ENCODE data around the gene ASH1L.
"Not testable (repeated sequence)": the region's sequence is repeated elsewhere in the genome, so short reads cannot be mapped to it uniquely, and the experiment has no call there.

The ASH1L gene

DNA sequence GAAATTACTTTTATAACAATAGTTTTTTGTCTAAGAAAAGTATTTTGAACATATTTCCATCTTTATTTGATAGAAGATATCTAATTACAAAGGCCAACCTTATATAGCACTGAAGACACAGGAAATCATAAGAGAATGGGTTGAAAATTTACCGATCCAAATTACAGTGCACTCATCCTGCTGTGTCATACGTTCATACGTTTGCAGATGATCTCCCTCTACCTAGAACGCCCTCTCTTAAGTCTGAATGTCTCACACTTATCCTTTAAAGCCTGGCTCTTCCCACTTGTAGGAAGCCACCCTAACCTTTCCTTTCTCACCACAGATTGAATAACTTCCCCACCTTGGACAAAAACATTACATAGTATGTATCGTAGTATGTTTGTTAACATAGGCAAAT lies 9.3 kb downstream of the ASH1L start:
- DNase-seq = no peak

DNA sequence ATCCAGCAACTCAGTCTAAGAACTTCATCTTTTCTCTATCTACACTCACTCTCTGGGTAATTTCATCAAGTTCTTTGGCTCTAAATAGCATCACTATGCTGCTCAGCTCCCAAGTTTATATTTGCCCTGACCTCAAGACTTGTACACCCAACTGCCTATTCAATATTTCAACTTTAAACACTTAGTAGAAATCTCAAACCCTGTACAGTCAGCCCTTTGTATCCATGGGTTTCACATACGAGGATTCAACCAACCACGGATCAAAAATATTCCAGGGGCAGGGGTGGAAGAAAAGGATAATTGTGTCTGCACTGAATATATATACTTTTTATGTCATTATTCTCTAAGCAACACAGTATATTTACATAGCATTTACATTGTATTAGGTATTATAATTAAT lies 13.9 kb downstream of the ASH1L start:
- DNase-seq = no peak

DNA sequence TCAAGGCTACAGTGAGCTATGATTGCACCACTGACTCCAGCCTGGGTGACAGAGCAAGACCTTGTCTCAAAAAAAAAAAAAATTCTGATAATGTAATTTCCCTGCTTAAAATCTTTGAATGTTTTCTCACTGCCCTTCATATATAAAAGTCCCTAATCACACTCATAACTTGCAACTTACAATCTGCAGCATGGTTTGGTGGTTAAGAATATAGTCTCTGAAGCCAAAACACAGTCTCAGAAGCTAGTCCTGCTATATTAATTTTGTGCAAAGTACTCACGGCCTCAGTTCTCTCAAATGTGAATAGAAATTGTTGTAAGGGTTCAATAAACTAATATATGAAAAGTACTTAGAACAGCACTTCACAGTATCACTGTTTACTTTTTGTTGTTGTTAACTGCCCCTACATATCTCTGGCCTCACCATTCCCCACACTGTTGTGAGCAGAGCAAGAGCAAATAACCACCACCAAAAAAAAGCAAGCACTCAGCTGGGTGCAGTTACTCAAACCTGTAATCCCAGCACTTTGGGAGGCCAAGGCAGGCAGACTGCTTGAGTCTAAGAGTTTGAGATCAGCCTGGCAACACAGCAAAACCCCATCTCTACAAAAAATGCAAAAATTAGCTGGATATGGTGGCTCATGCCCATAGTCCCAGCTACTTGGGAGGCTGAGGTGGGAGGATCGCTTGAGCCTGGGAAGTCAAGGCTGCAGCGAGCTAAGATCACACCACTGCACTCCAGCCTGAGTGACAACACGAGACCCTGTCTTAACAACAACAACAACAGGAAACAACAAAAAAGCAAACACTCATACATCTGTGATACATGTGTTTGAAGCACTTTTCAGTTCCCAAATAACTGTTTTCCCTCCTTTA lies 22.4 kb downstream of the ASH1L start:
- DNase-seq = peak in 1 of 2 experiments; percentile 25

DNA sequence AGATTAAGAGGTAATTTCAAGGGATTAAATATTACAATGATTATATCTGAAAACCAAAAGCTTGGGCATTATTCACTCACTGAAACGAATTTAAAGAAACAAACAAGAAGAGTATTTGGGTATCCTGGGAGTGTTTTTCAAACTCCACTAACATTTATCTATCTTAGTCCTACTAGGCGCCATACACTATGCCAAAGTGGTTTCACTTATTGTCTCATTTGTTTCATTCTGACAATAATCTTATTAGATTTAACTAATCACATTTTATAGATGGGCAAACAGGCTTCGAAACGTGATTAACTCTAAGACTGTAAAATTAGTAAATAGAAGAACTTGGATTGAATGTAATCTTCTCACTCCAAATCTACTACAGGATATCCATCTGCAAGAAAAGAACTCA lies 25.4 kb downstream of the ASH1L start:
- no peak for DNase-seq

GRCh38 chr1:155531624-155532023 lies 31.0 kb downstream of the ASH1L start:
- DNase-seq = no peak

DNA sequence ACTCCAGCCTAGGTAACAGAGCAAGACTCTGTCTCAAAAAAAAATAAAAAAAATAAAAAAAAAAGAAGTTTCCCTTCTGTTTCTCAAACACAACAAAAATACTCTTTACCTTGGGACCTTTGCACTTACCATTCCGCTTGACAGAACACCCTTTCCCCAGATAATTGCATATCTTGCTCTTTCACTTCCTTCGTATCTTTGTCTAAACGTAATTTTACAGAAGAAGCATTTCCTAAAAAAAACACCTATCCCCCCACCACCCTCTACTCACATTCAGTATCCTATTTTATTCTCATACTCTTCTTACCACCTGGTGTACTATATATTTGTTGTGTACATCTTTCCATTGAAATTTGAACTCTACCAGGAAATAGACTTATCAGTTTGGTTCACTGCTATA lies 32.7 kb downstream of the ASH1L start:
- DNase-seq = no peak

GRCh38 chr1:155529109-155529508 lies 33.5 kb downstream of the ASH1L start:
- DNase-seq = no peak

DNA sequence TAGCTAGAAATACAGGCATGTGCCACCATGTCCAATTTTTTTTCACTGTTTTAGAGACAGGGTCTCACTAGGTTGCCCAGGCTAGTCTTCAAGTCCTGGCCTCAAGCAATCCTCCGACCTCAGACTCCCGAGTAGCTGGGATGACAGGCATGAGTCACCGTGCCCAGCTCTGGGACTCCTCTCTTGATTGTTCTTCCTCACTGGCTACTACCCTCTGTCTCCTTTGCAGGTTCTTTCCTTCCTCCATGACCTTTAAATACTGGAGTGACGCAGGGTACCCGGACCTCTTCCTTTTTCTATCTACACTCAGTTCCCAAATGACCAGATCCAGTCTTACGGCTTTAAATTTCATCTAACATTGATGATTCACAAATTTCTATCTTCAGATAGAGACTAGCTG lies 34.9 kb downstream of the ASH1L start:
- DNase-seq = no peak

DNA sequence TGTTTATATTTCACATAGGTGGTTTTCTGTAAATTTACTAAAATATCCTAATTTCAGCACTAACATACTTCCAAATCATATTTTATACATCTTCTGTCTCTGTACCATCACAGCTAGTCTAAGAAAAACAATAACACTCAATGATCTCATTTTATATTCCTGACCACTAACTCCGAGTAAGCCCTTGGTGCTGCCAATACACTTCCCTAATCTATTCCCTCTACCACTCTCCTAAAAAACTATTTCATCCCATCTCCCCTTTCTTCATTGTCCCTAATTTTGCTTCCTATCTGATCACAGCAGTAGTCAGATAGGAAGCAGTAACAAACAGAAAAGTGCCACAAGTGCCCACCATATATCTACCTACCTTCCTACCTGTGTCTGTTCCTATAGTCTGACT lies 36.2 kb downstream of the ASH1L start:
- no peak for DNase-seq

GRCh38 chr1:155522069-155522468 lies 40.5 kb downstream of the ASH1L start:
- no peak for DNase-seq

DNA sequence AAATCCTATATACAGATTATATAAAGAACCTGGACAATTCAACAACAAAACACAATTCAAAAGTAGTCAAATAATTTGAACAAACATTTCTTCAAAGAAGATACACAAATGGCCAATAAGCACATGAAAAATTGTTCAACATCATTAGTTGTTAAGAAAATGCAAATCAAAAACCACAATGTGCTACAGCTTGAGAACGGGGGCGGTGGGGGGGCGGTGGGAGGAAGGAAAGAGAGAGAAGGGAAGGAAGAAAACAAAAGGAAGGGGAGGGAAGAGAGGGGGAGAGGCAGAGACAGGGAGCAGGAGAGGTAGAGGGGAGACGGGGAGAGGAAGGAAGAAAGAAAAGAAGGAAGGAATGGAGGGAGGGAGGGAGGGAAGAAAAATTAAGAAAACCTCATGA lies 44.1 kb downstream of the ASH1L start:
- no peak for DNase-seq

DNA sequence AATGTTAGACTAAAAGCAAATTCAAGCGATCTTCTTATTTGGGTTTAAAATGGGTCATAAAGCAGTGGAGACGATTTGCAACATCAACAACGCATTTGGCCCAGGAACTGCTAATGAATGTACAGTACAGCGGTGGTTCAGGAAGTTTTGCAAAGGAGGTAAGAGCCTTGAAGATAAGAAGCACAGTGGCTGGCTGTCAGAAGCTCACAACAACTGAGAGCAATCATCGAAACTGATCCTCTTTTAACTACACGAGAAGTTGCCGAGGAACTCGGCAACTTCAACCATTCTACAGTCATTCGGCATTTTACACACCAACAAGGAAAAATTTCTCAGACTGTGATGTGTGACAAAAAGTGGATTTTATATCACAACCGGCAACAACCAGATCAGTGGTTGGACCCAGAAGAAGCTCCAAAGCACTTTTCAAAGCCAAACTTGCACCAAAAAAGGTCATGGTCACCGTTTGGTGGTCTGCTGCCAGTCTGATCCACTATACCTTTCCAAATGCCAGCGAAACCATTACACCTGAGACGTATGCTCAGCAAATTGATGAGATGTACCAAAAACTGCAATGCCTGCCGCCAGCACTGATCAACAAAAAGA lies 47.9 kb downstream of the ASH1L start:
- DNase-seq = no peak

DNA sequence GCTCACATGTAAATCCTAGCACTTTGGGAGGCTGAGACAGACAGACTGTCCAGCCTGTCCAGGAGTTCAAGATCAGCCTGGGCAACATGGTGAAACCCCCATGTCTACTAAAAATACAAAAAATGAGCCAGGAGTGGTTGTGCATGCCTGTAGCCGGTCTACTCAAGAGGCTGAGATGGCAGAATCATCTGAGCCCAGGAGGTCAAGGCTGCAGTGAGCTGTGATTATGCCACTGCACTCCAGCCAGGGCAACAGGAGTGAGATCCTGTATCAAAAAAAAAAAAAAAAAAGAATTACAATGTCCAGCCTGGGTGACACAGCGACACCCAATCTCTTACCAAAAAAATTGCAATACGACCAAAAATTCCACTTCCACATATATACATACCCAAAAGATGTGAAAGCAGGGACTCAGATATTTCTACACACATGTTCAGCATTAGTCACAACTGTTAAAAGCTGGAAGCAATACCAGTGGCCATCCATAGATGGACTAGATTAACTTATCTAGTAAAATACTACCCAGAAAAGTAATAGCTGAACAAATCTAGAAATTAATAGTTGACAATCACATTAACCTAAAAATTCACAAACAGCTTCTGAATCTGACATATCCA lies 49.2 kb downstream of the ASH1L start:
- DNase-seq = no peak

DNA sequence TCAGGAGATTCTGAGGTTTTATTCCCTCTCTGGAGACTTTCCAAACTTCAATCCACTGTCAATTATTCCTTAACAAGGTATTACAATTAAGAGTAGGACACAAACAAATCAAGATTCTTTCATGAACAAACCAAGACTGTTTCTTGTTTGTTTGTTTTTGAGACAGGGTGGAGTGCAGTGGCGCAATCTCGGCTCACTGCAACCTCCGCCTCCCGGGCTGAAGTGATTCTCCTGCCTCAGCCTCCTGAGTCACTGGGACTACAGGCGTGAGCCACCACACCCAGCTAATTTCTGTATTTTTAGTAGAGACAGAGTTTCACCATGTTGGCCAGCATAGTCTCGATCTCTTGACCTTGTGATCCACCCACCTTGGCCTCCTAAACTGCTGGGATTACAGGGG lies 51.2 kb downstream of the ASH1L start:
- not testable (repeated sequence) for DNase-seq

GRCh38 chr1:155509064-155509463 lies 53.5 kb downstream of the ASH1L start:
- DNase-seq = no peak

DNA sequence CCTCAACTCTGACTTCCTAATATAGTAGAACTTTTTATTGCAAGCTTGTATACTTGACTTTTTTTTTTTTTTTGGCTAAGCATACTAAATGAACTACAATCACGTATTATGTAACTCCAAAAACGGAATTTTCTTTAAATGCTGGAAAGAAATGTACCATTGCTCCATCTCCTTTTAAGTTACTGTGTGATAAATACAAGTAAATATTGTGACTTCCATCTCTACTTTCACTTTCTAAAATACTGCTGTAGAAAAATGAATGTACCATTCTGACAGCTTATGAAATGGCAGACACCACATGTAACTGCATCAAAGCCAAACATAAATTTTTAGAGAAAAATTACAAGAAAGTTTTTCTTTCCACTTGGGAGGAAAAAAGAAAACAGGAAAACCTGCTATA lies 54.7 kb downstream of the ASH1L start:
- DNase-seq = no peak

- not testable (repeated sequence) for DNase-seq
Observed at GRCh38 chr1:155505963-155506362, 56.6 kb downstream of the ASH1L start.

- no peak for DNase-seq
Observed at GRCh38 chr1:155504207-155504606, 58.4 kb downstream of the ASH1L start.

DNA sequence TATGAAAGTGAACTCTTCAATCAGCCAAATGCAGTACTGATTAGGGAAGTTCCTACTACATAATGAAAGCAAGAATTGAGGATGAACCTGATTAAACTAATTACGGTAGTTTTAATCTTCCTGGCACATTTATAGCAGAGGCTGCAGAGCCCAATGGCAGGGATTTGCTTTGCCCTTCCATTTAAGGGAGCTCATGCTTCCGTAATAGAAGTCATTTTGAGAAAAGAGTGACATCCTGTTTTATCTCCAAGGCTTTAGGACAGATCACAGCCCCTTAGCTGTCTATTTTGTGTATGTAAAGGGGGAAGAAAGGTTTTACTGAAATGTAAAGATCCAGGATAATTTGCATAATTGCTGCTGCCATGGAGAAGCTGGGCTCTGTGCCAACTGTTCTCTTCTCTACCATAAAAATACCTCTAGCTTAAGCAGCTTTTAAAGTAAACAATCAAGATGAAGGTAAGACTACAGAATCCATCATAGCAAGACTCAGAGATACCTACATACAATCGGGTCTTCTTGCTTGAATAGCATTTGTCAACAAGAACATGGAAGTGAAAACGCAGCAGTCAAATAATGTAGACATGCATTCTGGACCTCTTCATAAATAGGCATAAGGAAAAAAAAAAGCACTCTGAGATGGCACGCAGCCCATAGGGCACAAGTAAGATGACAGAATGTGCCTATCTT lies 62.5 kb downstream of the ASH1L start:
- DNase-seq = no peak

GRCh38 chr1:155499263-155499662 lies 63.3 kb downstream of the ASH1L start:
- DNase-seq = no peak

DNA sequence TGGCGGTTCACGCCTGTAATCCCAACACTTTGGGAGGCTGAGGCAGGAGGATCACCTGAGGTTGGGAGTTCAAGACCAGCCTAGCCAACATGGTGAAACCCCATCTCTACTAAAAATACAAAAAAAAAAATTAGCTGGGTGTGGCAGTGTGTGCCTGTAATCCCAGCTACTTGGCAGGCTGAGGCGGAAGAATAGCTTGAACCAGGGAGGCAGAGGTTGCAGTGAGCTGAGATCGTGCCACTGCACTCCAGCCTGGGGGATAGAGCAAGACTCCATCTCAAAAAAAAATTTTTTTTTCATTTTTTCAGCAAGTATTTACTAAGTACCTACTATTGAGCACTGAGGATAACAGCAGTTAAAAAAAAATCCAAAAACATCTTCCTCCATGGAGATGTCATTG lies 69.0 kb downstream of the ASH1L start:
- DNase-seq = not testable (repeated sequence)

GRCh38 chr1:155488419-155488818 lies 74.2 kb downstream of the ASH1L start:
- DNase-seq = not testable (repeated sequence)

GRCh38 chr1:155487541-155487940 lies 75.1 kb downstream of the ASH1L start:
- DNase-seq = no peak

GRCh38 chr1:155486952-155487351 lies 75.7 kb downstream of the ASH1L start:
- not testable (repeated sequence) for DNase-seq
